Mesodermal cell (in vitro differentiated cells): ENCODE results near the gene TLX2.
A peak's percentile ranks its signal among the peaks of the same experiment; 100 is the strongest.

Experiments
- H3K27ac ChIP-seq: 2 replicates; pipeline ENCODE4 v1.7.0; 2013; ENCODE audit warnings: mild to moderate bottlenecking, low read depth, low read length, moderate library complexity; ENCODE audit not compliant: severe bottlenecking
- H3K36me3 ChIP-seq: 2 replicates; pipeline ENCODE4 v1.7.1; 2013; ENCODE audit warnings: mild to moderate bottlenecking, low read length, moderate library complexity; ENCODE audit not compliant: control insufficient read depth, insufficient read depth
- H3K4me1 ChIP-seq: one replicate; pipeline ENCODE4 v1.7.1; 2013; ENCODE audit warnings: mild to moderate bottlenecking, low read length; ENCODE audit not compliant: insufficient read depth, control insufficient read depth, poor library complexity, severe bottlenecking
- H3K4me3 ChIP-seq: 2 replicates; pipeline ENCODE4 v1.7.0; 2013; ENCODE audit warnings: low read length, control low read depth, mild to moderate bottlenecking; ENCODE audit not compliant: insufficient read depth, poor library complexity, severe bottlenecking; ENCODE audit errors: extremely low read depth
- H3K9me3 ChIP-seq: 2 replicates; pipeline ENCODE4 v1.7.1; 2013; ENCODE audit warnings: mild to moderate bottlenecking, low read length, moderate library complexity; ENCODE audit not compliant: control insufficient read depth
- WGBS, 2 experiments: methylation state at CpG; one replicate each; pipeline ENCODE4 v1.1.5; 2013; ENCODE audit warnings: missing lambda C conversion rate in 2 of 2; ENCODE audit not compliant: insufficient coverage in 2 of 2; 5-methylcytosine and 5-hydroxymethylcytosine counted together

The TLX2 gene

GRCh38 chr2:74527741-74528140 lies 13.5 kb downstream of the TLX2 start:
- Histone ChIP-seq H3K27ac (no peak overlapping the region), H3K4me1 (peaks cover 12% of the 10 kb centered on the region), H3K4me3 (peak overlapping the region; percentile 98), H3K36me3 (peaks cover 52% of the 10 kb centered on the region), H3K9me3 (no peaks in the 10 kb centered on the region)
- WGBS, 2 experiments: 95 to 98% methylated on average over 6 to 7 of the region's 9 CpGs

- peak overlapping the region; percentile 64 for H3K27ac ChIP-seq
- no peaks in the 10 kb centered on the region for H3K9me3 ChIP-seq
- H3K4me1 ChIP-seq: peaks cover 12% of the 10 kb centered on the region
- peaks cover 62% of the 10 kb centered on the region for H3K36me3 ChIP-seq
- peak overlapping the region; percentile 98 for H3K4me3 ChIP-seq
- 0 to 10% methylated on average over 16 to 22 of the region's 29 CpGs for WGBS, 2 experiments
Measured at GRCh38 chr2:74528600-74529356, 14.5 kb downstream of the TLX2 start.

- H3K4me1 ChIP-seq: peaks cover 12% of the 10 kb centered on the region
- no peaks in the 10 kb centered on the region for H3K9me3 ChIP-seq
- peaks cover 68% of the 10 kb centered on the region for H3K36me3 ChIP-seq
- peak within 1 kb of the TSS; percentile 98 for H3K4me3 ChIP-seq
- WGBS, 2 experiments: 0% methylated on average over 70 to 86 of the region's 87 CpGs
- H3K27ac ChIP-seq: peak within 1 kb of the TSS; percentile 64
Measured at GRCh38 chr2:74529357-74530238, 15.3 kb downstream of the TLX2 start, which contains the start of the genes AUP1 and HTRA2. Gene AUP1 (minus strand): TSS chr2:74529706. CDS start chr2:74529629, 77 bp downstream. Gene HTRA2 (plus strand): TSS chr2:74529933. CDS start chr2:74530007, 74 bp downstream.

- WGBS, 2 experiments: 16 to 17% methylated on average over 32 to 39 of the region's 54 CpGs
- H3K9me3 ChIP-seq: no peaks in the 10 kb centered on the region
- peak overlapping the region; percentile 49 for H3K27ac ChIP-seq
- peak overlapping the region; percentile 98 for H3K4me3 ChIP-seq
- peaks cover 65% of the 10 kb centered on the region for H3K36me3 ChIP-seq
- H3K4me1 ChIP-seq: peaks cover 12% of the 10 kb centered on the region
Measured at GRCh38 chr2:74530239-74531187, 16.3 kb downstream of the TLX2 start.

GRCh38 chr2:74531666-74532065 lies 17.4 kb downstream of the TLX2 start:
- Histone ChIP-seq H3K36me3 (peaks cover 55% of the 10 kb centered on the region), H3K9me3 (no peaks in the 10 kb centered on the region), H3K4me1 (peaks cover 12% of the 10 kb centered on the region), H3K4me3 (no peak overlapping the region), H3K27ac (no peak overlapping the region)
- WGBS, 2 experiments: 86 to 87% methylated on average over 4 to 7 of the region's 7 CpGs

GRCh38 chr2:74532222-74532621 lies 18.0 kb downstream of the TLX2 start:
- no peak overlapping the region for H3K27ac ChIP-seq
- no peak overlapping the region for H3K4me3 ChIP-seq
- H3K36me3 ChIP-seq: peaks cover 50% of the 10 kb centered on the region
- no peaks in the 10 kb centered on the region for H3K9me3 ChIP-seq
- peaks cover 17% of the 10 kb centered on the region for H3K4me1 ChIP-seq

- H3K4me3 ChIP-seq: no peak overlapping the region
Measured at GRCh38 chr2:74533464-74533863, 19.2 kb downstream of the TLX2 start.

GRCh38 chr2:74534411-74534810 lies 20.2 kb downstream of the TLX2 start:
- peaks cover 35% of the 10 kb centered on the region for H3K36me3 ChIP-seq
- H3K9me3 ChIP-seq: no peaks in the 10 kb centered on the region
- peaks cover 9% of the 10 kb centered on the region for H3K4me1 ChIP-seq
- no peak overlapping the region for H3K27ac ChIP-seq
- no peak overlapping the region for H3K4me3 ChIP-seq
- WGBS, 2 experiments: 91 to 95% methylated on average over 10 of the region's 12 CpGs

More at GRCh38 chr2:74533464-74533863, 19.2 kb downstream of the TLX2 start:
- Histone ChIP-seq H3K4me1 (peaks cover 14% of the 10 kb centered on the region), H3K36me3 (peaks cover 37% of the 10 kb centered on the region), H3K9me3 (no peaks in the 10 kb centered on the region), H3K27ac (no peak overlapping the region)
- WGBS, 2 experiments: 97 to 100% methylated on average over 4 of the region's 4 CpGs

- 93 to 94% methylated on average over 5 to 8 of the region's 10 CpGs for WGBS, 2 experiments
- no peaks in the 10 kb centered on the region for H3K9me3 ChIP-seq
- H3K4me1 ChIP-seq: peaks cover 9% of the 10 kb centered on the region
Measured at GRCh38 chr2:74535440-74535965, 21.3 kb downstream of the TLX2 start.

More at GRCh38 chr2:74535440-74535965, 21.3 kb downstream of the TLX2 start:
- Histone ChIP-seq H3K36me3 (peaks cover 39% of the 10 kb centered on the region), H3K27ac (no peak overlapping the region), H3K4me3 (no peak overlapping the region)
